T-helper 1 cell treated with Interleukin-12 subunit alpha and Interleukin-12 subunit beta and Interleukin-4 antibody, amounts not matched to agents 30 ng/mL and 1 ng/mL, for 36 hours (primary cell): ENCODE results near the gene COL13A1. TPM values are rescaled to one million over a fixed set of nuclear protein-coding genes. Genes with fewer than 3 reads are reported as not detected.

Source experiments
- intact Hi-C: fragments of 100-400 bp; cut with micrococcal nuclease; formaldehyde crosslinking; loops from one replicate; pipeline ENCODE4 v1.15.1; 2024
- total RNA-seq: library from RNA; stranded (reverse); gene quantifications from 2 replicates; pipeline ENCODE4 v1.2.3, GENCODE V29; 2022

Gene COL13A1
- total RNA-seq, 1 donor from 2014 or later = not detected

DNA sequence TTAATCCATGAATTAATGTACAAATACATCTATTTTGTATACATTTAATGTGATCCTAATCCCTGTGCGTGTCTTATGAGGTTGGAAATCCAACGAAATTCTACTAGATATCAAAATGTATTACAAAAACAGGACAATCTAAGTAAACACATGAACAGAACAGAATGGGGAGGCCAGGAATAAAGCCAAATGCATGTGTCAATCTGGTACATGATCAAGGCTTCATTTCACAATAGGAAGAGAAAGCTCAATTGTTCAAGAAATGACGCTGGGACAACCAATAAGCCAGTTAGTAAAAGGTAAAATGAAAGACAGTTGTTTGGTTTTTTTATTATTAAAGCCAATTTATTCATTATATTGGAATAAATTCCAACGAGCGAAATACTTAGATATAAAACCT lies 83.0 kb downstream of the COL13A1 start:
- intact Hi-C loops = no loop called here

DNA sequence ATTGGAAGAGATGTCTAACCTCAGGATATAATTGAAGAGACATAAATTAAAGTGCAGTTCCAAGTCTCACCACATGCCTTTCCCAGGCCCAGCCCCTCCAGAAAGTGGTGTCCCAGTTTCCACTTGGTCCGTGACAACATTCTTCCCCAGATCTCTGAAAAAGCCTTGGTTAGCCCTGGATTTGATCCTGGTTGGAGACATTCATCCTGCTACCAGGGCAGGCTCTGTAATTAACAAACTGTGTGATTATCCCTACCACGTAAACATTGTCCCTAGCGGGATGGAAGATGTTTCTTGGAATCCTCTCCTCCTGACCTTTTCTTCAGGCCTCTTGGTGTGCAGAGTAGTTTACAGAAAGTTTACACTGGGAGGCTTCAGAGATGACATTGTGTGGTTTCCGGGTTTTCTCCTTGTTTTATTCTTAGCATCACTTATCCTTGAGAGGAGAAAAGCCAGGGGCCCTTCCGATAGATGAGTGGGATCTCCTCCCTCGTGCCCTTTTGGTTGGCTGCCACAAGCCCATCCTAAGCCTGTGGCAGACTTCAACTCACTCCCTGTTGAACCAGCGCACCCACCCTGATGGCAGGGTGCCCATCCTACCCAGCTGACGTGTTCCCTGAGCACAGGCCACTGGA lies 83.8 kb downstream of the COL13A1 start:
- intact Hi-C loops = no loop called here

DNA sequence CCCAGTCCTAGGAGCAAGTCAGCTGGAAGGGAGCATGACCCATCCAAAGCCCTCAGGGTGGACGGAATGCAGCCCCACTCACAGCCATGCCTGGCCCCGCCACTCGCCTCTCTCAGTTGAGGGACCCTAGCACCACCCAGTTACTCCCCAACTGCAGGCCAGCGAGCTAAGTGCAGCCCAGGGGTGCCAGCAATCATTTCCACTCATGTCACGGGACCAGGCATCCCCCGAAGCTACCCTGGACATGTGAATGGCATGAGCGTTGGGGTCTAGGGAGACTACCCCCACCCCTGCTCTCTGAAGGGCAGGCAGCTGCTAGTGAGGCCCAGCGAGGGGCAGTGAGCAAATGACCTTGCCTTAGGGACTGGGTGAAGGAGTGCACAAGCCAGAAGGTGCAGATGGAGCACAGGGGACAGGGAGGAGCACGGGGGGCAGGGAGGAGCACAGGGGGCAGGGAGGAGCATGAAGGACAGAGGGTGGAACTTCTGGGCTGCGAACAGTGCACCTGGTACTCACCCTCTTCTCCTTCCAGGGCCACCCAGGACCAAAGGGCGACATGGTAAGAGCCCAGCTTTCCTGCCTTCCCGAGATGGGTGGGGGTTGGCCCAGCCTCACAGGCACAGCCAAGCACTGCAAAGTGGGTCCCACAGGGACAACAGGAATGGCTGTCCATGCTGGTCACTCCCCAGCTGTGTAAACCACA lies 87.3 kb downstream of the COL13A1 start:
- intact Hi-C loops = no loop called here

DNA sequence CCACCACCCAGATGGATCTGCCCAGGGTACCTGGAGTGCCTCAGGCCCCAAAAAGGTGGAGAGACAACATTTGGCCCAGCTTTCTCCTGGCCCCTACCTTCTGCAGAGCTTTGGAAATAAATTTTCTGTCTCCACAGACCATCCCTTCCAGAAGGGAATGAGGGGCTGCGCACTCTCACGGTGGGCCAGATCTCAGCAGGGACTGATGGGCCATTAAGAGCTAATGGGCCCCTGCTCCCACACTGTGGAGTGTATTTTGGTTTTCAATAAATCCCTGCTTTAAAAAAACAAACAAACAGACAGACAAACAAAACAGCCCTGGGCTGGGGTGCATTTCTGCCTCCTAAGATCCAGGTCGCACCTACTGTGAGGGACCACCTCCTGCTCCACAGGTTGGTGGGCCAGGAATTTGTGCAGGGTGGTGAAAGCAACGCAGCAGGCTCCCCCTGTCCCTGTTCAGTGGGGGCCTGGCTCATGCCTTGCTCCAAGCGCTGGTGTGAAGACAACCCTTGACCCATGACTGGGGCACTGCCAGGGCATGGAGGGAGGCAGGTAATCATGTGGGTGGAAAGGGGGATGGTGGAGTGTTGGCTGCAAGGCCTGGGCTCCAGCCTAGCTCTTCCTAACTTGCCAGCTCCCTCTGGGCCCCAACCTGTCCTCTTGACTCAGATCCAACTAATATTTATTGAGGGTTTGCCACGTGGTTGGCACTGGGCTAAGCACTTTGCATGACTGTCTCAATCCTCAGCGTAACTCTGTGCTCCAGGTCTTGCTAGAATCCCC lies 88.5 kb downstream of the COL13A1 start:
- intact Hi-C loops = no loop called here

DNA sequence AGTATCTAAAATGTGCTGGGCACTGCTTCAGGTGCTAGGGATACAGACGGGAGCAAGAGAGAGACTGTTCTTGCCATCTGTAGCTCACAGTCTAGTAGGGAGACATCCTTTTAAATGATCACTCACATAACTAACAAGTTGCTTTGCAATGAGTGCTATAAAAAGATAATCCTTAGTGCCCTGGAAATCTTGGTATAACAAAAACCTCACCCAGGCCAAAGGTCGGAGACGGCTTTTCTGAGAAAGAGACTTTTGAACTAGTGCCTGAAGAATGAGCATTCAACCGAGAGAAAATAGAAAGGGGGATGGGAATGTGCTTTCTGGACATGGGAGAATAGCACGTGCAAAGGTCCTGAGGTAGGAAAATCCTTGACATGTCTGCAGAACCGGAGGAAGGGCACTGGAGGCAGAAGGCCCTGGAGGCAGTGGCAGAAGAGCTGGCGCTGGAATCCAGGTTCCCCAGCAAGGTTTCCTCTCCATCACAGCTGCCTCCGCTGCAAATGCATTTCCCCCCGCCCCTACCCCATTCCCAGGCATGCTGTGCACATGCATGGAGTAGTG lies 89.4 kb downstream of the COL13A1 start:
- intact Hi-C loops = no loop called here

DNA sequence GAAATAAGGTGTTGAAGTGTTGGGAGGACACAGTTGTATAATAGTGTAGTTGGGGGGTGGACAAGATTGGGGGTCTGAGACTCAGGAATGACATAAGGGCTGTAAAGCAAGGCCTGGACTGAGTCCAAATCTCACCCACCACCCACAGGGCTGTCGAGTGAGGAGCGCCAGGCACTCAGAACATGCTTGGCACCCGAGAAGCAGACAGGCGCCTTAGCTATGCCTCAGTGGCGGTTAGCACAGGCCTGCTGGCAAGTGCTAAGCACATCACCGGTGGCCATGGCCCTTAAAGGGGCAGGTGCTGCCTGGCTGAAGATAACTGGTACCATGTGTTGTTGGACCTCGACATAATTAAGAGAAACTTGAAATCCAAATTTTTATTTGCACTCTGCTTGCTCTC lies 90.7 kb downstream of the COL13A1 start:
- intact Hi-C loops = no loop called here

DNA sequence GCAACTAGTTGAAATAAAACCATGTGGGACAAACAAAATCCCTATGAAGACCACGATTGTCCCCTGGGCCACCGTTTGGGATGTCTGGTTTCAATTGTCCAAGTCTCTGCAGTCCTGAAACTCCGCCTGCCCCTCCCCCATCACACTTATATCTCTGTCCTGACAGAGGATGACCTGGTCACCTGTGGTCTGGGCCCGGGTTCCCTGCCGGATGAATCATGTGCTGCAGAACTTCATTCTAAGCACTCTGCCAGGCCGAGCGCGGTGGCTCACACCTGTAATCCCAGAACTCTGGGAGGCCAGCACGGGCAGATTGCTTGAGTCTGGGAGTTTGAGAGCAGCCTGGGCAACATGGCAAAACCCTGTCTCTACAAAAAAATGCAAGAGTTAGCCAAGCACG lies 91.1 kb downstream of the COL13A1 start:
- intact Hi-C loops = no loop called here

DNA sequence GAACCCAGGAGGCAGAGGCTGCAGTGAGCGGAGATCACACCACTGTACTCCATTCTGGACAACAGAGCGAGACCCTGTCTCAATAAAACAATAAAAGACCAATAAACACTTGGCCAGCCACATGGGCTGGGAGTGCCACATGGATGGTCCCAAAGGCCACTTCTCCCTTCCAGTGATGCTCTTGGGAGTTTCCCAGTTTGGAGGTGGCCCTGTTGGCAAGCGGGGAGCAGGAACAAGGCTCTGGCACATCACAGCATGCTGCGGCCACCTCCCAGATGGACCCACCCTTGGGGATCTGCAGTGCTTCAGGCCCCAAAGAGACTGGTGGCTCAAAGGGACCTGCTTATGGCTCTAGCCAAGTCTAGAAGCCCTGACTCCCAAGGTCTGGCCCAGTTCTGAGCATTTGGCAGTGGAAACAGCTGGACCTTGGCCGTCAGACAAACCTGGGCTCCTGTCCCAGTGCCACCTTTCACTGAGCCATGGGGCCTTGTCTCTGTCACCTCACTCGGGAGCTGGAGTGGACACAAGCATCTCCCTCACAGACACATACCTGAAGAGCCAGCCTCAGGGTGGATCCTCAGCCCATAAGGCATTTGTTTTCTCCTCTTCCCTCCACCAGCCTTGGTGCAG lies 91.7 kb downstream of the COL13A1 start:
- intact Hi-C loops = no loop called here

DNA sequence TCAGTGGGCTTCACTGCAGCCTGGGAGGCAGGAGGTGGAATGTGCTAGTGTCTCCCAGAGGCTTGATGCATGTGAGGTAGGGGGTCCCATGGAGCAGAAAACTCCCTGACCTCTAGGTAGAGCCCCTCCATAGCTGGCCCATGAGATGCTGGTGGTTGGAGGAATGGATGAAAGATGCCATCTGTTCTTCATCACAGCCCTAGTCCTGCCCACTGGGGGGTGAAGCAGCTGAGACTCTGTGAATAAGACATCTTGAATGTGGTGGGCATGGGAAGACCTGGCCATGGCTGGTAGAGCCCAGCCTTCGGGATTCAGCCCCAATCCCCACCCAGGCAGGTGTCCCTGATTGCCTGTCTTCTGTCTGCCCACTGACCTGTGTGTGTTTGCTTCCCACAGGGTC lies 92.5 kb downstream of the COL13A1 start:
- intact Hi-C loops = no loop called here

DNA sequence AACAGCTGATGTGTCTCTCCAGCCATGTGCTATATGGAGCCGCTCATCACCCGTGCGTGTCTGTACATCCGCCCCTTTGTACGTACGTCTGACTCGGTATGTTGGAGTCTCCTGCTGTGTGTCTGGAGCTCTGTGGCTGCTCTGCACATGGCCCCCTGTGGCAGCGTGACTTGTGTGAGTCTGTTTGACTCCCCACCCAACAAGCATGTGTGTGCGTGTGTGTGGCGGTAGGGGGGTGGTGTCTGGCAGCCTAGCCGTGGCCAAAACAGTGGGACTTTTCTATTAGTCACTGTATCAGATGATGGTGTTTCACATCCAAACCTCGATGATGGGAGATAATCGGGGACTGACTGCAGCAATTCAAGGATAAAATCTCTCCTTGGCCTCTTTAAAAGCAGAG lies 94.1 kb downstream of the COL13A1 start:
- intact Hi-C loops = no loop called here

DNA sequence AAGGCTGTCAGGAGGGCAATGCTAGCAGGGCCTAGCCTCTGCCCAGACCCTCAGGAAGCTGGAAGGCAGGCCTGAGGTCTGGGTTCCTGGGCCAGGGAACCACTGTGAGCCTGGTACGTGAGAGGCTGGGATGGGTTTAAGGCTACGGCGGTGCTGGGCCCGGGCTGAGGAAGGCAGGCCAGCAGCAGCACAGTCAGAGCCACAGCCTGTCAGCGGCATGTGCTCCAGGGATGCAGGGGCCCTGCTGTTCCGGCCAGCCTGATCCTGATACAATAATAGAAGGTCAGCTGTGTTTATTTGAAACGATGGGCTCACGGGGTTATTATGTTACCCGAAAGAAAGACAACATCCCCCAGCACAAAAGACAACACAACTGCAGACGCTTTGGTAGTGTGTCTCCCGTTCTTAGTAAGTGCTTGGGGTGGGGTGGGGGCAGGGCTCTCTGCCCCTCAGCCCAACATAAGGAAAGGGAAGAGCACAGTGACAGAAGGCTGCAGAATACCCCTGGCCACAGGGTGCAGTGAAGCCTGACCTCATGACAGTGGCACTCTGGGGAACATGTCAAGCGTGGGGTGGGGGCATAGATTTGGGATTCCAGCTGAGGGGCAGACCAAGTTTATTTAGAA lies 95.0 kb downstream of the COL13A1 start:
- intact Hi-C loops = no loop called here

DNA sequence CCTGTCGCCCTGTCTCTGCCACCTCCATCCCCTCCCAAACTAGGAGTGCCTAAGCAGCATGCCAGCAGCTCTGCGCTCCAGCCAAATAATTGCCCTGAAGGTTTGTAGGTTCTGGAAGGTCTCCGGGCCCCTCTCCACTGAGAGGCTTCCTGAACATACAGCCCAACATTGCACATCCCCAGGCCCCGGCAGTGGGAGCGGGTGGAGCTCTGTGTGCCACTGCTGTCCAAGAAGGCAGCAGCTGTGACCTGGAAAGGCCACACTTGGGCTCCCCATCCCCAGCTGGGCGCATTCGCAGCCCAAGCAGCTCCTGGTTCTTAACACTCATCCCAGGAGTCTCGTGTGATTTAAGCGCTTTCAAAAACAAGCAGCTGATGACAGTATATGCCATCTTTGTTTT lies 95.7 kb downstream of the COL13A1 start:
- intact Hi-C loops = no loop called here

DNA sequence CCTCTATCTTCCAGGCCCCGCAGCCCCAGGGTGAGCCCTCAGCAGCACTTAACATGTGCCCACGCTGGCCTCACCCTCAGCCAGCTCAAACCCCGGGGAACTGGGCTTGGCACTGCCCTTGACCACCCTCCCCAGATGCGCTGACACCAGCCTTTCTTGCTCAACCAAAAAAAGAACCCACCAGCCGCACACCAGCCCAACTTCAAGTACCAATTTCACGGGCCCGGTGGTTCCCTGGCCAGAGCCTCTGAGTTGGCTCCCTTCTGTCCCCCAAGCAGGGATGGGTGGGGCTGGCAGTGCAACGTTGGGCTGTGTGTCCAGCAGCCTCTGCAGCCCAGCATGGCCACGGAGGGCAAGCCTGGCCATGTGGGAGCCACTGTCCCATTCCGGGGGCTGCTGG lies 96.3 kb downstream of the COL13A1 start:
- intact Hi-C loops = no loop called here

DNA sequence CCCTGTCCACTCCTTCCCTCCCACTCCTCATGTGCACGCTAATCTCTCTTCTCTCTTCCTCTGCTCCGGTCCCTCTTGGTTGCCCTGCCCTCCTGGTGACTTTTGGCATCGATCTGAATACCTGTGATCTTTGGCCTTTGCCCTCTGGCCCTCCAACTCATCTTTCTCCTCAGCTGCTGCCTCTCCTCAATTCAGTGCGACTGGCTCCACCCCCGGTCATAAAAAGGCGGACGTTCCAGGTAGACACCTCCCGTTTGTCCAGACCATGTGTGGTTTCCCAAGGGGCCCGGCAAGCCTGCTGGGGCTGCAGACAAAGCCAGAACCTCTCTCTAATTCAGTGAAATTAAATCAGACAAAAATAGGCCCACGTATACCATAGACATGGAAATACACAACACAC lies 96.8 kb downstream of the COL13A1 start:
- intact Hi-C loops = no loop called here

DNA sequence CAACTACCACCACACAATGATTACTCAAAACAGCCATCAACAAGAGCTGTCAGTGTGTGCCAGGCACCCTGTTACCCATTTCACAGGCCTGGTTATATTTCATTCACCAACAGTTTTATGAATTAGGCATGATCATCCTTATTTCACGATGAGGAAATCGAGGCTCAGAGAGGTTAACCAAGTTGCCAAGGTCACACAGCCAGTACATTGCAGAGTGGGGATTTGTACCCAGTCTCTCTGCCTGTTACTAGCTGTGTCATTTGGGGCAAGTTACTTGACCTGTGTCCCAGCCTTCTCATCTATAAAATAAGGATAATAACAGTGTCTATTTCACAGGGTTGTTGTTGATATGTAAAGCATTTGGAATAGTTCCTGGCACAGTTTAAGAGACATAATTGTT lies 97.2 kb downstream of the COL13A1 start:
- intact Hi-C loops = no loop called here

DNA sequence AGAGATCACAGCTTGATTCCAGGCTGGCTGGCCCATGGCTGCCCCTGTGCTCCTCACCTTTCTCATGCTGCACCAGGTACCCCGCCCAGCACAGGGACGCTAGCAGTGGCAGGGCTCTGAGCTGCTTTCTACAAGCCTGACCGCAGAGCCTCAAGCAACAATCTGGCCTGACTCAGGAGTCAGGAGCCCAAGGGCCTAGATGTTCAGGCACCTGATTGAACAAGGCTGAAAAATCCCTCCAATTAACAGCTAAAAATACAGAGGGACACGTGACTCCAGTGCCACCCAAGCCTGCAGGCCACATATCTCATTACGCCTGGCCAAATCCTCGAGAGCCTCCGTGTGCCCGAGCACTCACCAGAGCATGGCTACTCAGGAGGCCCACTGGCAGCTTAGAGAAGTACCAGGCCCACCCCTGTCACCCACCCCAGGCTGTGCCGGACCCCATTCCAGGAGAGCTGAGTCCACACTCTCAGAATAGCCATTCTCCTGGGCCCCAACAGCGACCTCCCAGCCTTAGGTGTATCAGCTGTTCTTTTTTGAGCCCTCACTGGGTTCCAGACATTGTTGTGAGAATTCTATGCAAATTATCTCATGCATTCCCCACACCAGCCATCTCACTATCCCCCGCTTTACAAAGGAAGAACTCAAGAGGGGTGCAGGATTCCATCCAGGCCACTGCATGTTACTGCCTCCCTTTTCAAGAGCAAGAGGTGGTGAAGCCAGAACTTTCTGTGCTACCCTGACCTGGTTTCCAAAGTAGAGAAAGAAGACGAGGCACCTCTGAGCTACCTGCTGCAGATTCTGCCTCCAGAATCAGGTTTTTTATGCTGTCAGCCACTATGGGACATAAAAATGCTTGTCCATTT lies 98.3 kb downstream of the COL13A1 start:
- intact Hi-C loops = no loop called here

DNA sequence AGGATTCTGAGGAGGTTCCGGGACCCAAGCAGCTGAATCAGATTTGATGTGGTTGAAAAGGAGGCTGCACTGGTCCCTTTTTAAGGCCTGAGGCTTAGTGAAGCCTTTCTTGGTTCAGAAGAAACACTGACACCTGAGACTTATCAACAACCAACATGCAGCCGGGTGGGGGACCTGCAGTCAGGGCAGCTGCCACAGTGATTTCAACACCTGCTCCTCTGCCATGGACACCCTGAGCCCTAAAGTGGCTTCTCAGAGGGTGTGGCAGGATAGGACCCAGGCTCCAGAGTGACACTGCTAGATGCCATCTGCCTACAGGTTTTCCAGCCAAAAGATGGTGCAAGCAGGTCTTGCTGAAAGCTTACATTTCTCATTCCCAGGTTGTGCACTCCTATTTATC lies 99.3 kb downstream of the COL13A1 start:
- intact Hi-C loops = no loop called here

DNA sequence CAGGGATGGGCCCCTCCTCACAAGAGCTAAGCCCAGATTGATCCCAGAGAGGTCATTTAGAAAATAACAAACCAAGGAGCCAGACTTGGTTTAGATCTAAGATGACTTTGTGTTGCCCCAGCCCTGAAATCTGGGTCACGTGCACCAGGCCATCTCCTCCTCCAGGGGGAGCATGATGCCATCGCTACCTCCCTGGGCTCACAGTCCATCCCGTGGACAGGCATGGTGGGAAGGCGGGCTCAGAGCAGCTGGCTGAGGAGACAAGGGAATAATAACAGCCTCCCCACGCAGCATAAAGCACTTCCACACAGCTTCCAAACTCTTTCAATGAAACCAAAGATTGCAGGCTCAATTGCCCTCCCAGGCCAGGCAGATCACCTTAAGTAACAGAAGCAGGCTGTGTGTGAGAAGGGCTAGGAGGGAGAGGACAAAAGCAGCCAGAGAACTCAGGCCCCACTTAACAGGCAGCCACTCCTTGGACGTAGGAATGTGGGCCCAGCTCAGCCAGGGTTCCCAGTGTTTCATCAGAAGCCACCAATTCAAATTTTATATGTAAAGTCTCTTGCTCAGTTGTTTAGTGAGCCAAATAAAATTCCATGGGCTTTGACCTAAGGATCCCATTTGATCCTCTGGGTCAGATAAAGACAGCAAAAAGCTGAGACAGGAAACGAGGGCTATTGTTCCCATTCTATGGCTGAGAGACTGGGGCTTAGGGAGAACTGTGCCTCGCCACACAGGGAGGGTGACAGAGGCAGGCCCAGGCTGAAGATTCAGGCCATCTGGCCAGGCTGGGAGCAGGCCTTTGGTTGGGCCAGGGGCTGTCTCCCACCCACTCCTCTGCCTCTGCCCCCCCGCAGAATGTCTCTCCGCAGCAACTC lies 100.2 kb downstream of the COL13A1 start:
- intact Hi-C loops = no loop called here

DNA sequence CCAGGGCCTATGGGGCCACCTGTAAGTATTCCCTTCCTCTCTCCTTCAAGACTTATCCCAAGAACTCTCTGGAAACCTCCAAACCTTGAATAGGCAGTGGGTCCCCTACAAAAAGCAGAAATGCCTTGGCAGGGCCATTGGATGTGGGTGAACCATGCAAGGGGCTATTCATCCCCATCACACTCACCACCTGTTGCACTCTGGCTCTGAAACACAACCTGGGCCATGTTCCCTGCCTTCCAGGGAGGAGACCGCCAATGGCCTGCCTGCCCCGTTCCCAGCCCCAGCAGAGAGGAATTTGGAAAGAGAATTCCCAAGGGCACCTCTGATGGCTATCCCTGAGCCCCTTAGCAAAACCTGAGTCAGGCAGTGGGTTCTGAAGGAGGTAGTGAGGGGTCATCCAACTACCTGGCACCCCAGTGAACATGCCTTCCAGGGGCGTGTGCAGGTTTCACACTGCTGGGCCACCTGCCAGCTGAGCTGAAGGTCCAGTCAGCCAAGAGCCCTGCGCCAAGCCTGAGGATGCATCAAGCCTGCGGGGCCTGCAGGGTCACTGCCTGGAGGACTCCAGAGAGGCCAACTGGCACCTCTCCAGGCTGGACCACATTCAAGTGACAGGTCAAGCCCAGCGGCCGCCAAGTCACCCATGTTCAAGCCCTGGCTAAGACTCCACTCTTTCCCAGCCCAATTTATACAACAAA lies 101.3 kb downstream of the COL13A1 start:
- intact Hi-C loops = no loop called here
